ENCODE data around the gene TENM4.

TENM4 gene

GRCh38 chr11:79274636-79275331 is 166.0 kb downstream of the TENM4 start:
- Histone ChIP-seq H3K27ac (ENCODE audit: low read depth, low read length) (no peak overlapping the region), H3F3A (ENCODE audit: control insufficient read depth, insufficient read depth) (no peaks in the 10 kb centered on the region), H3K4me2 (ENCODE audit: low read length) (no peak overlapping the region), H3K79me2 (ENCODE audit: control insufficient read depth, low read length) (no peaks in the 10 kb centered on the region), H3K9me2 (replicated peaks; ENCODE audit: control insufficient read depth, low read length) (no peaks in the 10 kb centered on the region), H3K4me1 (ENCODE audit: control insufficient read depth, low read length) (no peaks in the 10 kb centered on the region), H4K20me1 (ENCODE audit: control insufficient read depth, insufficient read depth, low read depth, low read length) (no peaks in the 10 kb centered on the region), H3K9me3 (ENCODE audit: control insufficient read depth, insufficient read depth, low read length) (no peaks in the 10 kb centered on the region), H3K27me3 (ENCODE audit: control insufficient read depth, low read length) (no peaks in the 10 kb centered on the region), H3K36me3 (ENCODE audit: control insufficient read depth, low read length) (no peaks in the 10 kb centered on the region), H3K4me3 (ENCODE audit: low read length) (no peak overlapping the region)
- no peak for TF ChIP-seq EZH2phosphoT487 (IDR thresholded peaks at IDR 0.05; ENCODE audit: borderline replicate concordance, low read length)
- TF ChIP-seq, protein P1, sequence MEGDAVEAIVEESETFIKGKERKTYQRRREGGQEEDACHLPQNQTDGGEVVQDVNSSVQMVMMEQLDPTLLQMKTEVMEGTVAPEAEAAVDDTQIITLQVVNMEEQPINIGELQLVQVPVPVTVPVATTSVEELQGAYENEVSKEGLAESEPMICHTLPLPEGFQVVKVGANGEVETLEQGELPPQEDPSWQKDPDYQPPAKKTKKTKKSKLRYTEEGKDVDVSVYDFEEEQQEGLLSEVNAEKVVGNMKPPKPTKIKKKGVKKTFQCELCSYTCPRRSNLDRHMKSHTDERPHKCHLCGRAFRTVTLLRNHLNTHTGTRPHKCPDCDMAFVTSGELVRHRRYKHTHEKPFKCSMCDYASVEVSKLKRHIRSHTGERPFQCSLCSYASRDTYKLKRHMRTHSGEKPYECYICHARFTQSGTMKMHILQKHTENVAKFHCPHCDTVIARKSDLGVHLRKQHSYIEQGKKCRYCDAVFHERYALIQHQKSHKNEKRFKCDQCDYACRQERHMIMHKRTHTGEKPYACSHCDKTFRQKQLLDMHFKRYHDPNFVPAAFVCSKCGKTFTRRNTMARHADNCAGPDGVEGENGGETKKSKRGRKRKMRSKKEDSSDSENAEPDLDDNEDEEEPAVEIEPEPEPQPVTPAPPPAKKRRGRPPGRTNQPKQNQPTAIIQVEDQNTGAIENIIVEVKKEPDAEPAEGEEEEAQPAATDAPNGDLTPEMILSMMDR (IDR thresholded peaks at IDR 0.05; ENCODE audit: low read depth, low read length, poor library complexity, severe bottlenecking) = no peak

DNA sequence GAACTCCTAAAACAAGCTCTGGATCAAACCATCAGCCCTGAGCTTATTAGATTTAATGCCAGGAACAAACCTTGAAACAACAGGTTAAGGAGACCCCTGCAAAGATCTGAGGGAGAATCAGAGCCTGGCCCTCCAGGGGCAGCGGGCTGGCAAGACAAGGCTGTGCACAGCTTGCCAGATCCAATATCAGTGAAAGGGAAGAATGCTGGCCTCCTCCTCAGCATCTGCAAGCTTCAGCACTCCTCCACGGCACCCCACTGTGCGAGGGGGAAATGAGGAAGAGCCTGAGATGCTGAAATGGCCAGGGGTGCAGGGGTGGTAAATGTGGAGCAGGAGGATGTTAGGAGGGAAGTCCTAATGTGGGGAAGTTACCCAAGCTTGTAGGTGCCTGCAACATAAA is 167.0 kb downstream of the TENM4 start:
- Histone ChIP-seq H3K9me3 (ENCODE audit: control insufficient read depth, insufficient read depth, low read length) (no peaks in the 10 kb centered on the region), H3F3A (ENCODE audit: control insufficient read depth, insufficient read depth) (no peaks in the 10 kb centered on the region), H3K4me2 (ENCODE audit: low read length) (no peak overlapping the region), H3K79me2 (ENCODE audit: control insufficient read depth, low read length) (no peaks in the 10 kb centered on the region), H3K36me3 (ENCODE audit: control insufficient read depth, low read length) (no peaks in the 10 kb centered on the region), H3K4me1 (ENCODE audit: control insufficient read depth, low read length) (no peaks in the 10 kb centered on the region), H3K9me2 (replicated peaks; ENCODE audit: control insufficient read depth, low read length) (no peaks in the 10 kb centered on the region), H3K27ac (ENCODE audit: low read depth, low read length) (no peak overlapping the region), H3K27me3 (ENCODE audit: control insufficient read depth, low read length) (no peaks in the 10 kb centered on the region), H3K4me3 (ENCODE audit: low read length) (no peak overlapping the region), H4K20me1 (ENCODE audit: control insufficient read depth, insufficient read depth, low read depth, low read length) (no peaks in the 10 kb centered on the region)
- no peak for TF ChIP-seq EZH2phosphoT487 (IDR thresholded peaks at IDR 0.05; ENCODE audit: borderline replicate concordance, low read length)
- TF ChIP-seq, protein P1 (IDR thresholded peaks at IDR 0.05; ENCODE audit: low read depth, low read length, poor library complexity, severe bottlenecking) = no peak

GRCh38 chr11:79269611-79270307 is 171.1 kb downstream of the TENM4 start:
- Histone ChIP-seq H4K20me1 (ENCODE audit: control insufficient read depth, insufficient read depth, low read depth, low read length) (no peaks in the 10 kb centered on the region), H3K9me2 (replicated peaks; ENCODE audit: control insufficient read depth, low read length) (no peaks in the 10 kb centered on the region), H3K79me2 (ENCODE audit: control insufficient read depth, low read length) (no peaks in the 10 kb centered on the region), H3K36me3 (ENCODE audit: control insufficient read depth, low read length) (no peaks in the 10 kb centered on the region), H3K27me3 (ENCODE audit: control insufficient read depth, low read length) (no peaks in the 10 kb centered on the region), H3K4me2 (ENCODE audit: low read length) (no peak overlapping the region), H3K9me3 (ENCODE audit: control insufficient read depth, insufficient read depth, low read length) (no peaks in the 10 kb centered on the region), H3F3A (ENCODE audit: control insufficient read depth, insufficient read depth) (no peaks in the 10 kb centered on the region), H3K27ac (ENCODE audit: low read depth, low read length) (no peak overlapping the region), H3K4me1 (ENCODE audit: control insufficient read depth, low read length) (no peaks in the 10 kb centered on the region), H3K4me3 (ENCODE audit: low read length) (no peak overlapping the region)
- TF ChIP-seq EZH2phosphoT487 (IDR thresholded peaks at IDR 0.05; ENCODE audit: borderline replicate concordance, low read length) = no peak

GRCh38 chr11:79266396-79266795 is 174.4 kb downstream of the TENM4 start:
- H4K20me1 ChIP-seq (ENCODE audit: control insufficient read depth, insufficient read depth, low read depth, low read length) = no peaks in the 10 kb centered on the region

More at GRCh38 chr11:79266396-79266795, 174.4 kb downstream of the TENM4 start:
- Histone ChIP-seq H3K4me3 (ENCODE audit: low read length) (no peak overlapping the region), H3K79me2 (ENCODE audit: control insufficient read depth, low read length) (no peaks in the 10 kb centered on the region), H3K4me2 (ENCODE audit: low read length) (no peak overlapping the region), H3K27me3 (ENCODE audit: control insufficient read depth, low read length) (no peaks in the 10 kb centered on the region), H3K4me1 (ENCODE audit: control insufficient read depth, low read length) (no peaks in the 10 kb centered on the region), H3F3A (ENCODE audit: control insufficient read depth, insufficient read depth) (no peaks in the 10 kb centered on the region), H3K9me3 (ENCODE audit: control insufficient read depth, insufficient read depth, low read length) (no peaks in the 10 kb centered on the region), H3K36me3 (ENCODE audit: control insufficient read depth, low read length) (no peaks in the 10 kb centered on the region), H3K27ac (ENCODE audit: low read depth, low read length) (no peak overlapping the region), H3K9me2 (replicated peaks; ENCODE audit: control insufficient read depth, low read length) (no peaks in the 10 kb centered on the region)
- TF ChIP-seq EZH2phosphoT487 (IDR thresholded peaks at IDR 0.05; ENCODE audit: borderline replicate concordance, low read length) = no peak
- TF ChIP-seq, protein P1 (IDR thresholded peaks at IDR 0.05; ENCODE audit: low read depth, low read length, poor library complexity, severe bottlenecking) = no peak

Measured in DOHH2 (cell line).